Astrocyte of the spinal cord (primary cell): Measurements from ENCODE around the gene CCNQ.

Experiments
- DNase-seq: peaks from one replicate; pipeline ENCODE4 v3.0.0; 2011; ENCODE audit warnings: low read depth, low spot score
- H3K4me3 ChIP-seq: 2 replicates; pipeline ENCODE4 v1.5.1; 2011; ENCODE audit warnings: low read depth, mild to moderate bottlenecking, low read length, moderate library complexity
- CTCF ChIP-seq: IDR thresholded peaks from 2 replicates; pipeline ENCODE4 v1.5.1; 2012; ENCODE audit warnings: low read depth, mild to moderate bottlenecking, low read length, inconsistent platforms
- in situ Hi-C: cut with HindIII; loops from 2 replicates; pipeline ENCODE4 v1.10.0; 2017; ENCODE audit warnings: low sequenced_read_pairs

CCNQ gene

GRCh38 chrX:153596981-153597750 lies 1.8 kb downstream of the CCNQ start:
- TF ChIP-seq CTCF = no peak
- in situ Hi-C loops = no loop called here
- H3K4me3 ChIP-seq = no peak overlapping the region
- DNase-seq = no peak

GRCh38 chrX:153595859-153596857 lies 2.8 kb downstream of the CCNQ start:
- in situ Hi-C loops = no loop called here
- TF ChIP-seq CTCF = no peak
- H3K4me3 ChIP-seq = no peak overlapping the region
- DNase-seq = no peak

GRCh38 chrX:153595387-153595786 lies 3.6 kb downstream of the CCNQ start:
- TF ChIP-seq CTCF = no peak
- DNase-seq = no peak
- in situ Hi-C loops = no loop called here
- no peak overlapping the region for H3K4me3 ChIP-seq

- H3K4me3 ChIP-seq = no peak overlapping the region
- in situ Hi-C loops = no loop called here
- TF ChIP-seq CTCF = no peak
- no peak for DNase-seq
Observed at GRCh38 chrX:153593811-153594500, 5.0 kb downstream of the CCNQ start.

- no peak overlapping the region for H3K4me3 ChIP-seq
- no peak for DNase-seq
- no peak for TF ChIP-seq CTCF
- in situ Hi-C loops = no loop called here
Observed at GRCh38 chrX:153592966-153593688, 5.8 kb downstream of the CCNQ start.
